ENCODE results near the gene SRGAP3. TPM values are rescaled to one million over a fixed set of nuclear protein-coding genes. Genes with fewer than 3 reads are reported as not detected.

SRGAP3 gene
- total and polyA plus RNA-seq, 3 experiments from 2014 or later: 0.84 to 2.1 (median 1.1) TPM

GRCh38 chr3:8983591-8983990 lies 265.9 kb downstream of the SRGAP3 start:
- Mint-ChIP-seq H3K27me3 (peaks cover 13 to 28% of the 10 kb centered on the region in 2 donors), H3K4me1 (peaks cover 2 to 6% (median 4%) of the 10 kb centered on the region in 3 donors), H3K27ac (peak overlapping the region in 1 of 8 donors; percentile 17), H3K4me3 (no peak overlapping the region), H3K36me3 (peaks cover 0 to 4% (median 0%) of the 10 kb centered on the region in 3 donors), H3K9me3 (peaks cover 0 to 9% (median 7%) of the 10 kb centered on the region in 5 donors)
- no peaks in the 10 kb centered on the region for H3K4me1 ChIP-seq (ENCODE audit: insufficient read depth, low read length)
- no peaks in the 10 kb centered on the region for H3K36me3 ChIP-seq (ENCODE audit: insufficient read depth, low read length)
- CTCF ChIA-PET: no interaction called here
- H3K4me3 ChIP-seq (ENCODE audit: low read length): no peak overlapping the region
- H3K27ac ChIP-seq (ENCODE audit: low read depth, low read length): no peak overlapping the region
- POLR2A ChIA-PET: no interaction called here
- DNase-seq: no peak
- peaks cover 7% of the 10 kb centered on the region for H3K27me3 ChIP-seq (ENCODE audit: insufficient read depth, low read length, poor library complexity, severe bottlenecking)
- H3K9me3 ChIP-seq (ENCODE audit: low read length): no peaks in the 10 kb centered on the region

DNA sequence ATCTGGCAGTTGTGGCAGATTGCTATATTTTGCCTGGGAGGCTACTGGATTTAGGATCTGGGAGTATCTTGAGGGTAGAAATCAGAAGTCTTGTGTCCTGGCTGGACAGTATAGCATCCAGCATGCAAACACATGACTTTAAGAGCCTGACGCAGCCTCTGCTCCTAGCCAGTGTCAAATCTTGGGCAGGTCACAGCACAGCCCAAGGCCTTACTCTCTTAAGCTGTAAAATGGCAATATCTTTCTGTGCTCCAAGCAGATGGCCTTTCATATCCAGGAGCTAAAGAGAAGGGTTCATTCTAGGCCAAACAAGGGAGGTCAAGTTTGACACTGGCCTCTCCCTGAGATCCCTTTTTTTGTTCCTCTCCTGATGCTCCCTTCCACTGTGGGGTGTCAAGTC lies 266.4 kb downstream of the SRGAP3 start:
- peaks cover 2 to 4% (median 4%) of the 10 kb centered on the region in 3 donors for H3K4me1 Mint-ChIP-seq
- H3K9me3 Mint-ChIP-seq: peaks cover 0 to 9% (median 7%) of the 10 kb centered on the region in 5 donors
- ChIA-PET POLR2A (no interaction called here), CTCF (no interaction called here)
- H3K36me3 Mint-ChIP-seq: peaks cover 0 to 4% (median 0%) of the 10 kb centered on the region in 3 donors
- no peak overlapping the region for H3K27ac Mint-ChIP-seq
- H3K27me3 Mint-ChIP-seq: peaks cover 15 to 33% of the 10 kb centered on the region in 2 donors
- no peak for DNase-seq
- Histone ChIP-seq H3K36me3 (ENCODE audit: insufficient read depth, low read length) (no peaks in the 10 kb centered on the region), H3K4me3 (ENCODE audit: low read length) (no peak overlapping the region), H3K27ac (ENCODE audit: low read depth, low read length) (no peak overlapping the region), H3K4me1 (ENCODE audit: insufficient read depth, low read length) (no peaks in the 10 kb centered on the region), H3K9me3 (ENCODE audit: low read length) (no peaks in the 10 kb centered on the region), H3K27me3 (ENCODE audit: insufficient read depth, low read length, poor library complexity, severe bottlenecking) (peaks cover 12% of the 10 kb centered on the region)
- no peak overlapping the region for H3K4me3 Mint-ChIP-seq

- H3K9me3 Mint-ChIP-seq: peaks cover 0 to 9% (median 7%) of the 10 kb centered on the region in 5 donors
- H3K4me1 ChIP-seq (ENCODE audit: insufficient read depth, low read length): no peaks in the 10 kb centered on the region
- H3K27ac ChIP-seq (ENCODE audit: low read depth, low read length): no peak overlapping the region
- peaks cover 0 to 4% (median 0%) of the 10 kb centered on the region in 3 donors for H3K36me3 Mint-ChIP-seq
- no peaks in the 10 kb centered on the region for H3K36me3 ChIP-seq (ENCODE audit: insufficient read depth, low read length)
- H3K27me3 Mint-ChIP-seq: peaks cover 15 to 37% of the 10 kb centered on the region in 2 donors
- H3K4me3 ChIP-seq (ENCODE audit: low read length): no peak overlapping the region
- peaks cover 18% of the 10 kb centered on the region for H3K27me3 ChIP-seq (ENCODE audit: insufficient read depth, low read length, poor library complexity, severe bottlenecking)
- ChIA-PET CTCF (no interaction called here), POLR2A (no interaction called here)
- no peaks in the 10 kb centered on the region for H3K4me1 Mint-ChIP-seq
- H3K4me3 Mint-ChIP-seq: no peak overlapping the region
- no peaks in the 10 kb centered on the region for H3K9me3 ChIP-seq (ENCODE audit: low read length)
- DNase-seq: no peak
- no peak overlapping the region for H3K27ac Mint-ChIP-seq
Observed at GRCh38 chr3:8982509-8982908, 266.9 kb downstream of the SRGAP3 start.

DNA sequence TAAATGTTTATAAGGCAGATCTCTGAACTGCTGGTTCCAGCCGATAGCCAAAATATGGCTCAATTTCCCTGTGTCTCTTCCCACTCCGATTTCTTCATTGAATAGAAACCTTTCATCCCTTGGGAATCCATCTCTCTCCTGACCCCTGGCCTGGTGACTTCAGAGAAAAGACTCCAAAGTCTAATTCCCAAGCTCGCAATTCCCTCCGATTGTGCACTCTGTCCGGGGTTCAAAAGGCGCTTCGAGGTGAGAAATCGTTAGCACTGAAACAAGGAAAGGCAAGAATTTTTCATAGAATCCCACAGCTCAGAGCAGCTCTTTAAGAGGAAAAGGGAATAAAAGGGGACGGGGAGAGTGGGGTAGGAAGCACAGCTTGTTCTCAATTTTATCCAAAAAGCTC lies 267.7 kb downstream of the SRGAP3 start:
- Mint-ChIP-seq H3K27me3 (peaks cover 15 to 38% of the 10 kb centered on the region in 2 donors), H3K36me3 (peaks cover 0 to 4% (median 0%) of the 10 kb centered on the region in 3 donors), H3K4me1 (no peaks in the 10 kb centered on the region), H3K9me3 (peaks cover 0 to 9% (median 7%) of the 10 kb centered on the region in 5 donors), H3K4me3 (no peak overlapping the region), H3K27ac (no peak overlapping the region)
- H3K36me3 ChIP-seq (ENCODE audit: insufficient read depth, low read length): no peaks in the 10 kb centered on the region
- H3K4me1 ChIP-seq (ENCODE audit: insufficient read depth, low read length): no peaks in the 10 kb centered on the region
- ChIA-PET POLR2A (no interaction called here), CTCF (no interaction called here)
- H3K4me3 ChIP-seq (ENCODE audit: low read length): no peak overlapping the region
- H3K27ac ChIP-seq (ENCODE audit: low read depth, low read length): no peak overlapping the region
- H3K9me3 ChIP-seq (ENCODE audit: low read length): no peaks in the 10 kb centered on the region
- H3K27me3 ChIP-seq (ENCODE audit: insufficient read depth, low read length, poor library complexity, severe bottlenecking): peaks cover 24% of the 10 kb centered on the region
- no peak for DNase-seq

DNA sequence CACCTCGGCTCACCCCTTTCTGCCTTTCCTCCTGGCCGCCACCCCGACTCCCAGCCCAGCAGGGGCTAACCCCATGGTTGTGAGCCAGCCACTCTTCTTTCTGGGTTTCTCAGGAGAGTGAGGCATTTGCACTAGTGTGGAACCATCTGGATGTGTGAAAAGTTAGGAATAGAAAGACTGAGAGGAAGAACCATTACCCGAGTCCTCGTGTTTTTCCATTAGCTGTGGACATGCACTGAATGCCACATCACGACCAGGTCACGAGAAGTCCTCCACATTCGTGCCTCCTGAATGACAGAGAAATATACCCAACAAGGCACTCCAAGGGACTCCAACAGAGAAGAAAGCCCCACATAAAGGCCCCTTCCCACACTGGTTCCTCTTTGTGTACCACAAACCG lies 268.1 kb downstream of the SRGAP3 start:
- Mint-ChIP-seq H3K9me3 (peaks cover 0 to 9% (median 7%) of the 10 kb centered on the region in 5 donors), H3K4me3 (no peak overlapping the region), H3K36me3 (peaks cover 0 to 4% (median 0%) of the 10 kb centered on the region in 3 donors), H3K27me3 (peaks cover 15 to 41% of the 10 kb centered on the region in 2 donors), H3K4me1 (no peaks in the 10 kb centered on the region), H3K27ac (no peak overlapping the region)
- ChIA-PET POLR2A (no interaction called here), CTCF (no interaction called here)
- DNase-seq: no peak
- Histone ChIP-seq H3K27ac (ENCODE audit: low read depth, low read length) (no peak overlapping the region), H3K27me3 (ENCODE audit: insufficient read depth, low read length, poor library complexity, severe bottlenecking) (peaks cover 25% of the 10 kb centered on the region), H3K36me3 (ENCODE audit: insufficient read depth, low read length) (no peaks in the 10 kb centered on the region), H3K9me3 (ENCODE audit: low read length) (no peaks in the 10 kb centered on the region), H3K4me1 (ENCODE audit: insufficient read depth, low read length) (no peaks in the 10 kb centered on the region), H3K4me3 (ENCODE audit: low read length) (no peak overlapping the region)

DNA sequence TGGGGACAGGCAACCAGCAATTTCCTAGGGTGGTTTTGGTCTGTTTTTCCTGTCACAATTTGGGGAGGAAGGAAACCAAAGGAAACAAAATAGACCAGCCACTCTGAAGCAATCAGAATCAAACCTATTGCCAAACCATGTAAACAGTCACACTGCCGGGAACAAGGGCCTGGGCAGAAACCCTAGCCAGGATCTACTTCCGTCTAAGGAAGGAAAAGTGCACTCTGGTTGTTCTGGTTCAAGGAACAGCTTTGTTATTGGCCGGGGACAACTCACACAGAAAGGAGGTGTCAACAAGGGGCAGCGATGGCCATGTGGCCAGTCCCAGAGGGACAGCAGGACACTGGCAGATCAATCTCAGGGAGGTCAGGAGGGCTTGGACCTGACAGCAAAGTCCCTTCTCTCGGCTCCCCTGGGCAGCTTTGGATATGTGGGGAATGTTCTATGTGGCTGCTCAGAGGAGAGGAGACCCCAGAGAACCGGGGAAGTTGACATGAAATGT lies 268.6 kb downstream of the SRGAP3 start:
- H3K36me3 Mint-ChIP-seq: peaks cover 0 to 4% (median 0%) of the 10 kb centered on the region in 3 donors
- Histone ChIP-seq H3K27ac (ENCODE audit: low read depth, low read length) (no peak overlapping the region), H3K9me3 (ENCODE audit: low read length) (no peaks in the 10 kb centered on the region), H3K36me3 (ENCODE audit: insufficient read depth, low read length) (no peaks in the 10 kb centered on the region), H3K4me3 (ENCODE audit: low read length) (no peak overlapping the region), H3K4me1 (ENCODE audit: insufficient read depth, low read length) (no peaks in the 10 kb centered on the region), H3K27me3 (ENCODE audit: insufficient read depth, low read length, poor library complexity, severe bottlenecking) (peaks cover 25% of the 10 kb centered on the region)
- H3K4me3 Mint-ChIP-seq: no peak overlapping the region
- no peaks in the 10 kb centered on the region for H3K4me1 Mint-ChIP-seq
- no peak overlapping the region for H3K27ac Mint-ChIP-seq
- H3K27me3 Mint-ChIP-seq: peaks cover 15 to 41% of the 10 kb centered on the region in 2 donors
- H3K9me3 Mint-ChIP-seq: peaks cover 0 to 9% (median 7%) of the 10 kb centered on the region in 5 donors
- DNase-seq: no peak
- POLR2A ChIA-PET: no interaction called here
- CTCF ChIA-PET: interaction anchor here (0.7 to 1.8 kb wide), 2 partner anchors 10 to 12 kb away, joined by 3 to 6 read pairs; no protein-coding TSS in a partner anchor

- Histone ChIP-seq H3K4me3 (ENCODE audit: low read length) (no peak overlapping the region), H3K27me3 (ENCODE audit: insufficient read depth, low read length, poor library complexity, severe bottlenecking) (peaks cover 25% of the 10 kb centered on the region), H3K27ac (ENCODE audit: low read depth, low read length) (no peak overlapping the region), H3K9me3 (ENCODE audit: low read length) (no peaks in the 10 kb centered on the region), H3K36me3 (ENCODE audit: insufficient read depth, low read length) (no peaks in the 10 kb centered on the region), H3K4me1 (ENCODE audit: insufficient read depth, low read length) (no peaks in the 10 kb centered on the region)
- peaks cover 15 to 45% of the 10 kb centered on the region in 2 donors for H3K27me3 Mint-ChIP-seq
- ChIA-PET POLR2A (no interaction called here), CTCF (interaction anchor here (1.8 kb wide), 1 partner anchor 10 kb away, joined by 6 read pairs; no protein-coding TSS in a partner anchor)
- peaks cover 0 to 4% (median 0%) of the 10 kb centered on the region in 3 donors for H3K36me3 Mint-ChIP-seq
- DNase-seq: no peak
- H3K4me3 Mint-ChIP-seq: no peak overlapping the region
- H3K4me1 Mint-ChIP-seq: no peaks in the 10 kb centered on the region
- peaks cover 0 to 9% (median 7%) of the 10 kb centered on the region in 5 donors for H3K9me3 Mint-ChIP-seq
- no peak overlapping the region for H3K27ac Mint-ChIP-seq
Observed at GRCh38 chr3:8979262-8979661, 270.2 kb downstream of the SRGAP3 start.

DNA sequence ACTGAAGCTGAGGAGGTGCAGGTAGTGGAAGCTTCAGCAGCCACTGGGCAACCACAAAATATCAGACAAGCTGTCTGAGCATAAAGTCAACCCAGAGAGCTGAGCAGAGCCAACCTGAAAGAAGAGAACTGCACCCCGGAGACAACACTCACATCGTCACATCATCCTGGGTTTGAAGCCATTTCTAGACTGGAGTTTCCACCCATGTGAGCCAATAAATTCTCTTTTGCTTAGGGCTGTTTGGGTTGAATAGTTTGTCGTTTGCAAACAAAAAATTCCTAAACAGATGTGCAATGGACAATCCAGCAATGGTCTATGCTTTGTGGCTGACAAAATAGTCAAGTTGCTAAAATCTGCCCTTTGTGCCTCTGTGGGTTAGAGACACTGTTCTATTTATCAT lies 270.9 kb downstream of the SRGAP3 start:
- Mint-ChIP-seq H3K9me3 (peaks cover 0 to 9% (median 7%) of the 10 kb centered on the region in 5 donors), H3K27me3 (peaks cover 15 to 45% of the 10 kb centered on the region in 2 donors), H3K4me3 (no peak overlapping the region), H3K36me3 (peaks cover 0 to 4% (median 0%) of the 10 kb centered on the region in 3 donors), H3K4me1 (no peaks in the 10 kb centered on the region), H3K27ac (no peak overlapping the region)
- H3K36me3 ChIP-seq (ENCODE audit: insufficient read depth, low read length): no peaks in the 10 kb centered on the region
- H3K4me1 ChIP-seq (ENCODE audit: insufficient read depth, low read length): no peaks in the 10 kb centered on the region
- ChIA-PET POLR2A (no interaction called here), CTCF (interaction anchor here (0.9 to 1.0 kb wide), 2 partner anchors 13 to 324 kb away, joined by 3 to 4 read pairs; no protein-coding TSS in a partner anchor)
- H3K27ac ChIP-seq (ENCODE audit: low read depth, low read length): no peak overlapping the region
- no peak for DNase-seq
- no peaks in the 10 kb centered on the region for H3K9me3 ChIP-seq (ENCODE audit: low read length)
- H3K4me3 ChIP-seq (ENCODE audit: low read length): no peak overlapping the region
- H3K27me3 ChIP-seq (ENCODE audit: insufficient read depth, low read length, poor library complexity, severe bottlenecking): peaks cover 25% of the 10 kb centered on the region

Data from CD8-positive, alpha-beta memory T cell (primary cell).